Measurements from ENCODE around the gene PPP2R3B. TPM values are rescaled to one million over a fixed set of nuclear protein-coding genes. Genes with fewer than 3 reads are reported as not detected.

The PPP2R3B gene
- total and polyA plus RNA-seq, 3 donors from 2014 or later, result 28.3 to 108 (median 89.6) TPM

- TF ChIP-seq CTCF (IDR thresholded peaks at IDR 0.05), result no peak
- no peak for TF ChIP-seq POLR2A (IDR thresholded peaks at IDR 0.05)
Observed at GRCh38 chrX:431492-432111, 44.9 kb upstream of the PPP2R3B start.

GRCh38 chrX:431056-431455 lies 44.3 kb upstream of the PPP2R3B start:
- no peaks in the 10 kb centered on the region for H3K4me1 ChIP-seq
- no peaks in the 10 kb centered on the region for H3K9me3 ChIP-seq
- no peak for TF ChIP-seq POLR2A (IDR thresholded peaks at IDR 0.05)
- TF ChIP-seq CTCF (IDR thresholded peaks at IDR 0.05), result no peak
- intact Hi-C loops (cut with DNase I; ENCODE audit: low total_unique reads), result no loop called here
- H3K36me3 ChIP-seq (ENCODE audit: low read depth, missing control alignments), result no peaks in the 10 kb centered on the region
- H3K27me3 ChIP-seq, result no peaks in the 10 kb centered on the region
- 89 to 94% methylated on average over 10 to 21 of the region's 21 CpGs for WGBS, 2 donors
- H3K4me3 ChIP-seq, result no peak overlapping the region
- no peak for DNase-seq
- no peak overlapping the region for H3K27ac ChIP-seq

More at GRCh38 chrX:431492-432111, 44.9 kb upstream of the PPP2R3B start:
- no peaks in the 10 kb centered on the region for H3K27me3 ChIP-seq
- no peak overlapping the region for H3K27ac ChIP-seq
- no peaks in the 10 kb centered on the region for H3K9me3 ChIP-seq
- intact Hi-C loops (cut with DNase I; ENCODE audit: low total_unique reads), result no loop called here
- no peaks in the 10 kb centered on the region for H3K4me1 ChIP-seq
- WGBS, 2 donors, result 71 to 96% methylated on average over 2 of the region's 2 CpGs
- no peak overlapping the region for H3K4me3 ChIP-seq
- DNase-seq, result no peak
- H3K36me3 ChIP-seq (ENCODE audit: low read depth, missing control alignments), result no peaks in the 10 kb centered on the region

- no peak for TF ChIP-seq POLR2A (IDR thresholded peaks at IDR 0.05)
- no peak for TF ChIP-seq CTCF (IDR thresholded peaks at IDR 0.05)
- no peak for DNase-seq
- Histone ChIP-seq H3K4me1 (no peaks in the 10 kb centered on the region), H3K36me3 (ENCODE audit: low read depth, missing control alignments) (no peaks in the 10 kb centered on the region), H3K27ac (no peak overlapping the region), H3K27me3 (no peaks in the 10 kb centered on the region), H3K9me3 (no peaks in the 10 kb centered on the region), H3K4me3 (no peak overlapping the region)
- intact Hi-C loops (cut with DNase I; ENCODE audit: low total_unique reads), result no loop called here
- WGBS, 2 donors, result 87 to 94% methylated on average over 18 to 24 of the region's 24 CpGs
Observed at GRCh38 chrX:429266-429825, 42.6 kb upstream of the PPP2R3B start.

GRCh38 chrX:427812-428725 lies 41.4 kb upstream of the PPP2R3B start:
- no peak overlapping the region for H3K27ac ChIP-seq
- DNase-seq, result no peak
- TF ChIP-seq POLR2A (IDR thresholded peaks at IDR 0.05) (no peak), CTCF (IDR thresholded peaks at IDR 0.05) (no peak)
- H3K9me3 ChIP-seq, result no peaks in the 10 kb centered on the region
- no peaks in the 10 kb centered on the region for H3K36me3 ChIP-seq (ENCODE audit: low read depth, missing control alignments)
- intact Hi-C loops (cut with DNase I; ENCODE audit: low total_unique reads), result no loop called here
- H3K4me3 ChIP-seq, result no peak overlapping the region
- no peaks in the 10 kb centered on the region for H3K4me1 ChIP-seq
- WGBS, 2 donors, result 34 to 44% methylated on average over 56 of the region's 56 CpGs
- H3K27me3 ChIP-seq, result no peaks in the 10 kb centered on the region

Data from testis (tissue), 3 donors.